GM19395 (cell line): ENCODE results near the gene TTYH2.

Source experiments
- ATAC-seq: cut with Tn5 transposase; IDR thresholded peaks from one replicate; pipeline ENCODE4 v1.9.1; 2021; ENCODE audit warnings: mild to moderate bottlenecking, moderate library complexity; ENCODE audit not compliant: unreplicated experiment

The TTYH2 gene

DNA sequence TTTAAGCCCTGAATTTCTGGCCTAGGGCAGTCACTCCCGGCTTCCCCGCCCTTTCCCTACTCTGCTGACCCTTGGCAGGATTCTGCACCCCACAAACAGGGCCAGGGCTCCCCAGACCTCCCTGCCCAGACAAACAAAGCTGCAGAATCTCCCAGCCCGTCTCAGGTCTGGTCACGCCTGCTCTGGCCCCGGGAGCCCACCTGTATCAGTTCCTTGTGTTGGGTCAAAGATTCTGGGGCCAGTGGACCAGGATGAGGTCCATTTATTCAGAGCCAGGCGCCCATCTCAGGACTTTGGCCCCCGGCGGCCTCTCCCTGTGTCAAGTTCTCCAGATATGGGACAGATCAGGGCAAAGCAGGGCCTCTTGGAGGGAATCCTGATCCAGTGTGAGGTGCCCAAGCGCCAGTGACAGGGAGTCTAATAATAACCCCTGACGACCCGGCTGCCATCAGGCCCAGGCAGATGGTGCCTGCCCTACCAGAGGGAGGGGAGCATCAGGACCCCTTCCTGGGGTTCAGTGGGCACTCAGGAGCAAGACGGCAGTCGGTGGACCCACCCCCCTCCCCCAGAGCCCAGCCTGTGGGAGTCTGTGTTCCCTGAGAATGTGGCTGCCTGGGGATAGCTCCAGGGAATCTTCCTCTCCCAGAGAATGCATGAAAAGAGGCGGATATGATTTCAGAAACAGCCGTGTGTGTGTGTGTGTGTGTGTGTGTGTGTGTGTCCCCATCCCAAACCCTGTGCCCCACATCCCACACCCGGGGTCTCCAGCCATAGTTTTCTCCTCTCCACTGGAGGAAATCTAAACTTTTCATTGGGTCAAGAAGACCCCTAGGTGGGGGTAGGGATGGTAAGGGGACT is 1.3 kb downstream of the TTYH2 start:
- no peak for ATAC-seq

DNA sequence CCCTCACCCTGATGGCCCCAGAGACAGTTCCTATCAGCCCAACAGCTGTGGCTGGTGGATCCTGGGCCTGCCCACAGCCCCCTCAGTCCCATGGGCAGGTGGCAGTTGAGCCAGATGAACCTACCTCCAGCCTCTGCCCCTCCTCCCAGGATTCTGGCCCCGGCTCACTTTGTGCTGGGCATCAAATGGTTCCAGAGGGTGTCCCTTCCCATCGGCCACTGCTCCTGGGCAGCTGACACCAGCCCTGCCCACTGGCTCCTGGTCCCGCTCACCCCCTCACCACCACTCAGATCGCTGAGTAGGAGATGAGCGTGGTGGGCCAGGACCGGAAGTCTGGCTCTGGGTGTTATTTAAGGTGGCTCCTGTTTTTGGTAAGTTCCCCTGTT is 2.0 kb downstream of the TTYH2 start:
- ATAC-seq: no peak

DNA sequence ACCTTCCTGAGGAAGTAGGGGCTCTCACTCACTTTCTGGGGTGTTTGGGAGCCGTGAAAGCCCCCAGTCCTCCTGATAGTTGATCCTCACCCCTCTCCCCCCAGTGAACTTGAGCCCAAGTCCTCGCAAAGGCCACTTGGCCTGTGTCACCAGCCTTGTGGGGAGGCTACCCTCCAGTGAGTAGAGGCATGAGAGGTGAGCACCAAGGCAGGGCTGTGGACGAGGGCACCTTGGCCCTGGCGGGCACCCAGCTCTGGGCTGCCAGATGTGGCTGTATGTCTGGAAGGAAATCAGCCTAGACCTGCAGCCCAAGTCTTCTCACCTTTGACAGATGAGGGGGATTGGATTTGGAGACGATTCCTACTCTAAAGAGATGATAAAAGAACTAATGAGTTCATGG is 3.1 kb downstream of the TTYH2 start:
- no peak for ATAC-seq

DNA sequence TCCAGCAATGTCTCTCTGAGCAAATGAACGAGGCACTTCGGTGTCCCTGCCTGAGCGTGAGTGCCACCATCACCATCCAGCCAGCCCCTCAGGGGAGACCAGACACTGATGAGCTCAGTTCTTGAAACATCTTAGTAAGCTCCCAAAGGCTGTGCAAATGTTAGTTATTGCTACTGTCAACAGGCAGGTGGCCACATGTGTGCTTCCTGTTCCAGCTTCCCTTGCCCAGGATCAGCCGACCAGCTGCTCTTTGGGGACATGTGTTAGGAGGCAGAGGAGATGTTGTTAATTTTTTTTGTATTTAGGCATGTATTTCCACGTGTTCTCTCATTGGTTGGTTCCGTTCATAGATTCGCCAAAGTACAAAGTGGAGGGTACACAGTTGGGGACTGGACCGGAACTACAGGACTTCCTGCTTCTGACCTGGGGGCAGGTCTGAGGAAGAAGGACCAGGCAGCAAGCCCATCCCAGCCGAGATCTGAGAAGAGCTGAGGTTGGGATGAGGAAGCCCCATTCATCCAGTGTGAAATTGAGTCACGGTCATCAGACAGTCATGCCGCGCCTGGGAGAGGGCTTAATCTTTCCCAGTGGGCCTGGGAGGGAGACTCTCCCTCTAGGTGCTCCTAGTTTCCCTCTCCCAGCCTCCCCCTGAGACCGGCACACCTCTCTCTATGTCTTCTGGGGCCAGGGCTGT is 3.8 kb downstream of the TTYH2 start:
- ATAC-seq: no peak

DNA sequence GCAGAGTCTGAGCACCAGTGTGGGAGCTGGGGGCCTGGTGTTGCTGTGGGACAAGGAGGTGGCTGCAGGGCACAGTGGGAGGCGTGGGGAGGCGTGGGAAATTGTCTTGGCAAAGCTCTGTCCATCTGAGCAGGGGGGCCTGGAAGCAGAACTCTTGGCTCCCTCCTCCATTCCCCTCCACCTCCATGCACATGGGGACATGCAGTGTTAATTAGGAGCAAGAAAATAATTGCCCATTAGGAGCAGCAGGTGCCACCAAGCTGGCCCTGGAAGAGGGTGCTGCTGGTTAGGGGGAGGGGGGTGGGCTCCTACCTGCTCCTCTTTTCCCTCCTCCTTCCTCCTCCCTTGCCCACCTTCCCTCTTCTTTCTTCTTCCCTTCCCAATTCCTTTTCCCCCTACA is 4.5 kb downstream of the TTYH2 start:
- no peak for ATAC-seq

DNA sequence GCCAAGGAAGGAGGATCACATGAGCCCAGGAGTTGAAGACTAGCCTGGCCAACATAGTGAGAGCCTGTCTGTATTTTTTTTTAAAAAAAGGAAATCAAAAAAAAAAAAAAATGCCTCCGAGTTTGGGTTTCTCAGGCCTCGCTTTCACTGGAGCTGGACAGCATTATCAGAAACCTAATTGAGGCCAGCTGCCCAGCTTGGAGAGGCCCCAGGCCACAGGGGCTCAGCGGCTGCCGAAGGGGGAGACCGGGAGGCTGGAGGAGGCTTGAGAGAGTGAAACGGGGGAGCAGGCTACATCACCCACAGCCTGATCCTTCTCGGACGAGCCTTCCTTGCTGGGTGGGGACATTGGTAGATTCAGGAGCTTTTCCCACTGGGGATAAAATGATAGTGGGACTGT is 5.1 kb downstream of the TTYH2 start:
- ATAC-seq: no peak

DNA sequence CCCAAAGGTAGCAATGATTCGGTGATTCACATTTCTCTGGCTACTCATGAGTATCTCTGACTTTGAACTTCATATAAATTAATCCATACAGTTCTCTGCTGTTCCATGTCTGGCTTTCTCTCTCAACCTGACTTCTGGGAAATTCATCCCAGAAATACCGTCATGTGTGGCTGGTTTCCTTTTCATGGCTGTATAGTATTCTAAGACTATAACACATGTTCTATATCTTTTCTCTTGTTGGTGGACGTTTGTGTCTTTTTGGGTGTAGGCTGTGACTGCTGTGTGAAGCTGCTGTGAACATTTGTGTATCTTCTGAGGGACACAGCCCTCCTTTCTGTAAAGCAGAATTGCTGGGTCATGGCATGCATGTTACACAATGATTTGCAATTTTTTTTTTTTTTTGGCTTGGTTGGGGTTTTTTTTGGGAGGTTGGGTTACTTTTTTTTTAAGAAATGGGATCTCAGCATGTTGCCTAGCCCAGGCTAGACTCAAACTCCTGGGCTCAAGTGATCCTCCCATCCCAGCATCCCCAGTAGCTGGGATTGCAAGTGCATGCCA is 6.3 kb downstream of the TTYH2 start:
- ATAC-seq: no peak

DNA sequence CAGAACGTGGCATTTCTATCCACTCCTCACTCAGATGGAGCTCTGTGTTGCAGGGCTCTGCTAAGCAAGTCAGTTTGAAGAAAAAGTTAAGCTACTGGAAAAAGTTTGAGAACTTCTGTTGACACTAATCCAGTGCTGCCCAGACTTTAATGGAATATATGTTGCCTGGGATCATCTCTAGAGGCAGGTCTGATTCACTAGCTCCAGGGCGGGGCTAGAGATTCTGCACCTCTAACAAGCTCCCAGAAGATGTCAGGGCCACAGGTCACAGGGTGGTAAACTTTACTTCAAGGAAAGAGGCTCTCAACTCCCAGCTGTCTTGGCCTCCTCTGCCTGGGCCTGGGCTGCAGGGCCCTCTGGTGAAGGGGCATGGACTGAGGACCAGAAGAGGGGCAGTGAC is 6.8 kb downstream of the TTYH2 start:
- ATAC-seq: no peak

DNA sequence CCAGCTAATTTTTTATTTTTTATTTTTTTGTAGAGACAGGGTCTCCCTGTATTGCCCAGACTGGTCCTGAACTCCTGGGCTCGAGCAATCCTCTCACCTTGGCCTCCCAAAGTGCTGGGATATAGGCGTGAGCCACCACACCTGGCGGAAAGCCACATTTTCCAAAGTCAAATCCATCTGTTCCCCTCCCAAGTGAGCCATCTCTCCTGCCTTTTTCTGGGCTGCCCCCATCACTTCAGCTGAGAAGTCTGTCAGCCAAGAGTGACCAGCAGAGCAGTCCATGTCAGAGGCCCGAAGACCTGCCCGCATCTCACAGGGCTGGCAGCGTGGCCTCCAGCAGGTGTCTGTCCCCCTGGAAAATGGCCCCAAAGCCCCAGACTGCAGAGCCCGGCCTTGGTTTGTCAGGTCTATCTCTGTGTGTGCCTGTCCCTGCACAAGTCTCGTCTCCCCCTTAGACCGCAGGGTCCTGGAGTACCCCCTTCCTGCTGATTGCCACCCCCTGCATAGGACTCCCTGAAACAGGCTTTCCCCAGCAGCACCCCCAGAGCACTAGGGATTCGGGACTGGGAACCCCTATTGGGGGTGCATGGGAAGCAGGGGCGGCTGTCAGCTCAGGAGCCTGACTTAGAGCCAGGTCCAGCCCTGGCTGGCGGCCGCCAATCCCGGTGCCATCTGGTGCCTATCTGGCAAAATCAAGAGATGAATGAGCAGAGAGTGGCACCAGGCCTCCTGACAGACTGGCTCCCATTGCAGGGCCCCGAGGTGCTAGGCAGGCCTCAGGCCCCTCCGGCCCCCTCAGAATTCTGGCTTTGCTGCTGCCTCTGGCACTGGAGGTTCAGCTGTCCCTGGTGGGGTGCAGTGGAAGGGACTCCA is 7.8 kb downstream of the TTYH2 start:
- ATAC-seq: no peak

DNA sequence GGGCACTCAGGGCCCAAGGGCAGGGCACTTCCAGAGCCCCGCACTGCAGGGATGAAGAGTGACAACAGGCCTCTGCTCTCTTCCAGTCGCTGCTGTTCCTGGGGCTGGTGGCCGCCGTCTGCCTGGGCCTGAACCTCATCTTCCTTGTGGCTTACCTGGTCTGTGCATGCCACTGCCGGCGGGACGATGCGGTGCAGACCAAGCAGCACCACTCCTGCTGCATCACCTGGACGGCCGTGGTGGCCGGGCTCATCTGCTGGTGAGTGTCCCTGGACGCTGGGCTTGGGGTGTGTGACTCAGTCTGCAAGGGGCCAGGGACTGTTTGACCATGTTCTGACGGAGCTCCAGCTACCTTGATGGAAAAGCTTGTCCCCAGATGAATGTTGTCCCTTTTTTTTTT is 9.0 kb downstream of the TTYH2 start:
- ATAC-seq: no peak

DNA sequence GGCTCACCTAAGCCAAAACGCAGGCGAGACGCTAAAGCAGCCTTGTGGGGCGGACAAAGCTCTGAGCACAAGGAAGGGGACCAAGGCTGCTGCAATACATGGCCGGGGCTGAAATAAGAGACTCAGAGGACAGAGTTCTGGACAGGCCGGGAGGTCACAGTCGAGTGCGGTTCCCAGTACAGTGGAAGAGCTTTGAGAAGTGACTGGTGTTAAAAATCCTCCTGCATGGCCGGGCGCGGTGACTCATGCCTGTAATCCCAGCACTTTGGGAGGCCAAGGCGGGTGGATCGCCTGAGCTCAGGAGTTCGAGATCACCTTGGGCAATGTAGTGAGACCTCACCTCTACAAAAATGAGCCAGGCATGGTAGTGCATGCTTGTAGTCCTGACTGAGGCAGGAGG is 10.5 kb downstream of the TTYH2 start:
- ATAC-seq: no peak

DNA sequence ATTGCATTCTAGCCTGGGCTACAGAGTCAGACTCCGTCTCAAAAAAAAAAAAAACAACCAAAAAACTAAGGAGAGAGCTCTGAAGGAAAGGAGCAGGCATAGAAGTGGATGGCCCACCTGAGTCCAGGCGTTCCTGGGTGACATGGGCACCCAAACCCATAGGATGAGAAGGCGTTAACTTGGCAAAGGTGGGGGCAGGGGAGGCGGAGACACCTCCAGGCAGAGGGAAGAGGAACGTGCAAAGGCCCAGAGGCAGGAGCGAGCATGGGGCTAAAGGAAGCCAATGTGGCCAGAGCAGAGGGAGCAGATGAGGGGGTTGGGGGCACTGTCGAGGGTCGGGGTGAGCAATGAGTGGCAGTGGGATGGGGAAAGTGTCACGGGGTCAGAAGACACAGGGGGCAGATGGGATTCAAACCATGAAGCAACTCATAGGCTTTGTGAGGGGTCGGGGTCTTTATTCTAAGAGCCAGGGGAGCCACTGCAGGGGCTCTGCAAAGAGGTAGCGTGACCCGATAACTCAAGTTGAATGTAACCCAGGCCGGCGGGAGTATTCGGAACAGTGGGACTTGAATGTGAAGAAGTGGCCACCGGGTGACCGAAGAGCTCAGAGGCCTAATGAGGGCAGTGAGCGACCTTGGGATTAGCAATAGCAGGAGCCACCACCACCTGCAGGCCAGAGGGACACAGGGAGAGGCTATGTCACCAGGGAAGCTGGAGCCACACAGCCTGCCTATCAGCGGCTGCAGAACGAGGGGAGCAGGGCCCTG is 11.8 kb downstream of the TTYH2 start:
- no peak for ATAC-seq

DNA sequence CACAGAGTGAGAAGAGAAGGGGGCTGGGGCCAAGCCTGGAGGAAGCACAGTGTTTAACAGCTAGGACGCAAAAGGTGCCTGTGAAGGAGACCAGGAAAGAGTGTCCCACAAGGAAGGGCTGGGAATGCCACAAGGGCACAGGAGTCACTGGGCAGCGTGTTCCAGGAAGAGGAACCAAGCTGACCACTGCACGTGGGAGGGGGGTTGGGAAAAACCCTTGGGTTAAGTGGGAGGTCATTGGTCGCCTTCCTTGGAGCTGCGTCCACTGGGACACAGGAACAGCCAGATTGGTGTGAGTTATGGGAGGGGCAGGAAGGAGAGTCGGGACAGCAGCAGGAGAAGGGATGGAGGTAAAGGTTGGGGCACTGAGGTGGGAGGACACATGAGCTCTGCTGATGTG is 12.9 kb downstream of the TTYH2 start:
- no peak for ATAC-seq

DNA sequence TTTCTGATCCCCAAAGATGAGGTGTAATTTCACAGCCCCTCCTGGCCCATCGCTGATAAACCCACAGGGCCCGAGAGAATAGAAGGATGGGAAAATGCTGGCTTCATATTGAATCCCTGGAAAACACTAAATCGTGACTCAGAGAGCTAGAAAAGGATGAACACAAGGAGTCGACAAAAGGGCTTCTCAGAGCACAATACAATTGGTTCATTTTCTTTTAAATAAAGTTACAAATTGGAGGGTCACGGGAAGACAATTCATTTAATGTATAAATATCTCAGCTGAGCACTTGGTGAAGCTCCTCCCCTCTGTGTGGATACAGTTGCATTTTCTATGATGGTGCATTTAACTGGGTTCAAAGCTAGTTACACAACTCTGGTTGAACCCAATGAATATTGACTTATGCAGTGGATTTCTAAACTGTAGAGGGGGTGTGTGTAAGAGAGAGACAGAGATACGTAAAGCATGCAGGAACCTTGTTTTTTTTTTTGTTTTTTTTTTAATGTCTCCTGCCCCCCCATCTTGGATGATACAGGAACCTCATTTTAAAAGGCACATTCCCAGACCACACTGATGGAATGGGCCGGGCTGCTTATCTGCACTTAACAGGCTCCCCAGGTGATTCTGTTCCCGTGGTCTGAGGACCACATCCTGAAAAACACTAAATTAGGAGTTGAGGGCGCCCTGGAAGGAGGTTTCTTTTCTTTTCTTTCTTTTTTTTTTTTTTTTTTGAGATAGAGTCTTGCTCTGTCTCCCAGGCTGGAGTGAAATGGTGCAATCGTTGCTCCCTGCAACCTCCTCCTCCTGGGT is 14.1 kb downstream of the TTYH2 start:
- no peak for ATAC-seq

DNA sequence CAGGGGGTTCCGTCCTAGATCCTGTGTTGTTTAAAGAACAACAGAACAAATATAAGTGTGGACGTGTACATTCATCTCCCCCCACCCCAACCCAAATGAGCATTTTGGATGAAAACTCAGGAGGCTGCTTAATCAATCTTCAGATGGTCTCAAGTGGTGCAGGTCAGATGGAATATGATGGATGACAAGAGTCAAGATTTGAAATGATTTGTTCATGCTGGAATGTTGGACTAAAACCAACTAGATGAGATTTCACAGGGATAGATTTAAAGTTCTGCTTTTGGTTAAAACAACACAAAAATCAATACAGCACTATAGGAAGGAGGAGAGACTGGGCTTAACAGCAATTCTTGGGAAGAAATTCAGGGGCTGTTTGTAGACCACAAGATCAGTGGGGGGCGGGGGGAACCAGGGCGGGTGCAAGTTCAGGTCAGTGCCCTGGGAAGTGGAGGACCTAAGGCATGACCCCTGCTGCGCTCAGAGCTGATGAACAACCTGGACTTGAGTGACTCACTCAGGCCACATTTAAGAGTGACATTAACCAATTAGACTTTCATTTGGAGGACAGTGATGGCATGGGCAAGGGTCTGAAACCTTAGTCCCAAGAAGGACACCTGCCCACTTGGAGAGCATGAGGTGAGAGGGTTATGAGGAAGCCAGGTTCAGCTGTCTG is 15.1 kb downstream of the TTYH2 start:
- no peak for ATAC-seq

DNA sequence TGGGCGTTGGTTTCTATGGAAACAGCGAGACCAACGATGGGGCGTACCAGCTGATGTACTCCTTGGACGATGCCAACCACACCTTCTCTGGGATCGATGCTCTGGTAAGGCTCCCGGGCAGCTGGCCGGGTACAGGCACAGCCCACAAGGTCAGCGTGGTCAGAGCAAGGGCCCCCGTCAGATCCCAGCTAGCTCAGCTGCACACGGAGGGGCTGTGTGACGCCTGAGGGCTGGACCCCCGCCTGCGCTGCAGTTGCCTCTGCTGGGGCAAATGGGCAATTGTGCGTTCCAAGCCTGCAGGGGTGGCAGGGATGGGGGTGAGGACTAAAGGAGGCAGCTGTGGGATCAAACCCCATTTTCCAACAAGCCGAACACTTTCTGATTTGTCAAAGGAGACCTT is 17.5 kb downstream of the TTYH2 start:
- ATAC-seq: no peak

DNA sequence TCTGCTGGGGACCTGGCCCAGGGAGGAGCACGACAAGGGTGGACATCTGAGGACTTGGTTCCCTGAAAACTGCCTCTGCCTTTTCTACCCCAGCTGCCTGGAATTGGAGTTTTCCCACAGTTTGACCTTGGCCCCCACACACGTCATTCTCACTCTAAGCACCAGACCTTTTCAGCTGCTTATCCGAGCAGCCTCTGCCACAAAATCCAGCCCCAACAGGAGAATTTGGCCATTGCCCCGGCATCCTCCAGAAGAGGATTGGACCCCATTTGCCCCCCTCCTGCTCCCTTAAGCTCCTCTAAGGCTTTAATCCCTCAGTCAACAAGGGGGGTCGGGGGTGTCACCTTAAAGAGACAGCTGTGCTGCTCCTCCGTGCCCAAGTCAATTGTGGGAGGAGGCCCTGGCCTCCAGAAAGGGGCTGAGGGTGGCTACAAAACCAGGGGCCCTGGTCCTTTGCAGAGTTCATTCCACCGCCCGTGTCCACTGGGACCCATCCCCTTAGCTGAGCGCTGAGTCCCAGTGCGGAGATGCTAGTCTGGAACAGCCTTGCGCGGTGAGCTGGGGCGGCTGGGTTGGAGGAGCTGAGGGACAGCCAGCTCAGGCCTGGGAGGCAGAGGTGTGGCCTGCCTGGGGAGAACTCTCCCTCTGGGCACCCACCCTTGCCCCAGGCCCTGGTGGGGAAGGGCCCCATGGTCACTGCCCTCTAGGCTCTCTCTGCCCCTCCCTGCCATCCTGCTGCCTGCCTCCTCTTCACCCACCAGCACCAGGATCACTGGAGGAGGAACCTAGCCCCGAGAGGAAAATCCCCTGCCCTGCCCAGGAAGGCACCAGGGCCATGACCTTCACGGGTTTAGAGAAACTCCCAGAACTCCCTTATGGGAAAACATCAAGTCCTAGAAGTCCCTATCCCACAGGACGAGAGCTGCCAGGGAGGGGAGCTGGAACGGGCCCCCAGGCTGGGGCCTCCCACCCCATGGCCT is 18.8 kb downstream of the TTYH2 start:
- ATAC-seq: no peak

DNA sequence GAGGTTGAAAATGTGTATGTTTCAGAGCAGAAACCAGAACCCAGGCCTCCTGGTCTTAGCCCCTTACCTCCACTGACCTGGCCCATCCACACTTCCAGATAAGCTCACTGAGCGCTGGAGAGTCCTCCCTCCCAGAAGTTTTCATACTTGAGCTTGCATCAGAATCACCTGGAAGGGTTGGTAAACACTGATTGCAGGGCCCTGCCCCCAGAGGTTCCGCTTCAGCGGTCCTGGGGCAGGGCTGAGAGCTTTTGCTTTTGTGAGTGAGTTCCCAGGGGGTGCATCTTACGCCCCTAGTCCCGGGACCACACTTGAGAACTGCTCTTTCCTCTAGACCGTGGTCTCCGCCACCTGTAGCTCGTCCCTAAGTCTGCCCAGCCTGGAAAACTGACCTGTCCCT is 20.6 kb downstream of the TTYH2 start:
- no peak for ATAC-seq
